NCI-H2081 treated with DMSO at 0.1 percent for 48 hours (cell line): Measurements from ENCODE around the gene POLA1.

Source experiments
- DNase-seq: peaks from one replicate; lab custom pipeline; 2025; lab: John Stamatoyannopoulos, UW

The POLA1 gene

GRCh38 chrX:24983931-24984330, 290.2 kb downstream of the POLA1 start:
- DNase-seq: no peak

- no peak for DNase-seq
Measured at GRCh38 chrX:24985120-24985519, 291.4 kb downstream of the POLA1 start.

- no peak for DNase-seq
Measured at GRCh38 chrX:24987731-24988130, 294.0 kb downstream of the POLA1 start.

- DNase-seq: no peak
Measured at GRCh38 chrX:24988314-24988713, 294.6 kb downstream of the POLA1 start.

GRCh38 chrX:24990535-24990934, 296.8 kb downstream of the POLA1 start:
- DNase-seq: peak; percentile 84

- no peak for DNase-seq
Measured at GRCh38 chrX:24993879-24994278, 300.2 kb downstream of the POLA1 start.

- no peak for DNase-seq
Measured at GRCh38 chrX:24996096-24996709, 302.5 kb downstream of the POLA1 start.

- DNase-seq: no peak
Measured at GRCh38 chrX:24999511-24999910, 305.8 kb downstream of the POLA1 start.

- no peak for DNase-seq
Measured at GRCh38 chrX:25001808-25002660, 308.3 kb downstream of the POLA1 start.

GRCh38 chrX:25002661-25003020, 308.9 kb downstream of the POLA1 start:
- no peak for DNase-seq

- DNase-seq: no peak
Measured at GRCh38 chrX:25003066-25003849, 309.5 kb downstream of the POLA1 start.

- DNase-seq: no peak
Measured at GRCh38 chrX:25004040-25004439, 310.3 kb downstream of the POLA1 start.

GRCh38 chrX:25004485-25005032, 310.8 kb downstream of the POLA1 start:
- no peak for DNase-seq

GRCh38 chrX:25005034-25005381, 311.3 kb downstream of the POLA1 start:
- no peak for DNase-seq

- no peak for DNase-seq
Measured at GRCh38 chrX:25005382-25006185, 311.9 kb downstream of the POLA1 start.

- DNase-seq: no peak
Measured at GRCh38 chrX:25006586-25007058, 312.9 kb downstream of the POLA1 start.

- no peak for DNase-seq
Measured at GRCh38 chrX:25007059-25008053, 313.6 kb downstream of the POLA1 start.

GRCh38 chrX:25009407-25009806, 315.7 kb downstream of the POLA1 start:
- DNase-seq: no peak

- no peak for DNase-seq
Measured at GRCh38 chrX:25010784-25011588, 317.3 kb downstream of the POLA1 start.
